ENCODE measurements around the gene COQ10A.
"Not testable (repeated sequence)": the region's sequence is repeated elsewhere in the genome, so short reads cannot be mapped to it uniquely, and the experiment has no call there.

The COQ10A gene

DNA sequence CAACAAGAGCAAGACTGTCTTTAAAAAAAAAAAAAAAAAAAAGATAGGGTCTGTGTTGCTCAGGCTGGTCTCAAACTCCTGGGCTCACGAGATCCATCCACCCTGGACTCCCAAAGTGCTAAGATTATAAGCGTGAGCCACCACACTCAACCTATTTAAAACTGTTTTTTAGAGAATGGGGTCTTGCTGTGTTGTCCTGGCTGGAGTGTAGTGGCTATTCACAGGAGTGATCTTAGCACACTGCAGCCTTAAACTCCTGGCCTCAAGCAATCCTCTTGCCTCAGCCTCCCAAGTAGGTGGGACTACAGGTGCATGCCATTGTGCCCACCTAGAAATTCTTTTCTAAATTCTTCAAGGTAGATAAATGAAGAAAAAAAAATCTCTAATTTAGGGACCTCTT, 7.6 kb downstream of the COQ10A start:
- Histone ChIP-seq H3K27me3 (ENCODE audit: low read depth) (no peaks in the 10 kb centered on the region), H3K36me3 (replicated peaks) (peaks cover 93% of the 10 kb centered on the region), H3K9me3 (no peaks in the 10 kb centered on the region), H3K4me1 (no peaks in the 10 kb centered on the region), H3K4me3 (no peak overlapping the region)
- in situ Hi-C loops (cut with MboI; ENCODE audit: low sequenced_read_pairs), result no loop called here
- no peak for DNase-seq (ENCODE audit: low spot score in 2 of 2)

DNA sequence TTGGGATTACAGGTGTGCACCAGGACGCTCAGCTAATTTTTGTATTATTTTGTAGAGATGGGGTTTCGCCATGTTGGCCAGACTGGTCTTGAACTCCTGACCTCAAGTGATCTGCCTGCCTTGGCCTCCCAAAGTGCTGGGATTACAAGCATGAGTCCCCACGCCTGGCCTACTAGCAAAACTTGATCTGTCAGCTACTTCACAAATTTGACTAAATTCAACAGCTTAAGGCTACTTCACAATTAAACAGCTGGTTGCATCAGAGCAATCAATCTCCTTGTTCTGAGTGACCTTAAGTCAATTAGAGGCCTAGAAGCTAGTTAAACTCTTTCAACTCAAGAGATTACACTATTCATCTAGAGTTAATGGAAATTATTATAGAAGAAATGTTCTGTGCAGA, 12.2 kb downstream of the COQ10A start:
- H3K9me3 ChIP-seq, result no peaks in the 10 kb centered on the region
- H3K27me3 ChIP-seq (ENCODE audit: low read depth), result no peaks in the 10 kb centered on the region
- in situ Hi-C loops (cut with MboI; ENCODE audit: low sequenced_read_pairs), result loop anchor here (25.0 kb wide), 1 partner anchor 333 kb away; no protein-coding TSS in a partner anchor
- DNase-seq (ENCODE audit: low spot score in 2 of 2), result no peak
- H3K4me1 ChIP-seq, result no peaks in the 10 kb centered on the region
- no peak overlapping the region for H3K4me3 ChIP-seq
- H3K36me3 ChIP-seq (replicated peaks), result peaks cover 92% of the 10 kb centered on the region

DNA sequence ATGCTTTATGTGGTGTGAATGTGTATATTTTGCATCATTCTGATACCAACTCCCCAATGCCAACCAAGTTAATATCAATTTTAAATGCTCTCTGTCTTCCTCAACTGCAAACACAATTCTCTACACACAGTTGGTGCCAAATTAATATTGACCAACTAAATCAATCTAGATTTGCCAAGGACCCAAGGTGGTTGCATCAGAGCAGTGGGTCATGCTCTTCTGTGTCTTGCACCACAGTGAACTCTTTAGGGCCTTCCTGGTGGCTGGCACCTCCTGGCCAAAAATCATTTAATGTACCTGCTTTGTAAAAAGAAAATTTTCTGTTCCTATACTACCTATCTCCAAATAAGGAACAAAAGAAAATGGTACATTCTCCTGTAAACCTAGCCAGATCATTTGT, 14.1 kb downstream of the COQ10A start:
- Histone ChIP-seq H3K4me3 (no peak overlapping the region), H3K4me1 (no peaks in the 10 kb centered on the region), H3K9me3 (no peaks in the 10 kb centered on the region), H3K27me3 (ENCODE audit: low read depth) (no peaks in the 10 kb centered on the region), H3K36me3 (replicated peaks) (peaks cover 86% of the 10 kb centered on the region)
- DNase-seq (ENCODE audit: low spot score in 2 of 2), result no peak
- in situ Hi-C loops (cut with MboI; ENCODE audit: low sequenced_read_pairs), result loop anchor here (25.0 kb wide), 1 partner anchor 331 kb away; no protein-coding TSS in a partner anchor

DNA sequence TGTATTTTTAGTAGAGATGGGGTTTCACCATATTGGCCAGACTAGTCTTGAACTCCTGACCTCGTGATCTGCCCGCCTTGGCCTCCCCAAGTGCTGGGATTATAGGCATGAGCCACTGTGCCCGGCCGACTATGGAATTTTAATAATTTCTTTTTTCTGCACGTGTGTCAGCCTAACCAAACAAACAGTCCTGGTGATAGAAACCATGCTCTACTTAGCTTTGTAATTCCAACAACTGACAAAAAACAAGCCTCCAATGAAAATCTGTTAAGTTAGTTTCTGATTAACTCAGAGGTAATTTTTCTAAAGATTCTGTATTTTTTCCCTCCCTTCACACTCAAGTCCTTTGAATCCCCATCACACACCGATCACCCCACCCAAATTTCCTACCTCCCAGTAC, 15.3 kb downstream of the COQ10A start:
- H3K9me3 ChIP-seq, result no peaks in the 10 kb centered on the region
- H3K4me1 ChIP-seq, result no peaks in the 10 kb centered on the region
- no peak overlapping the region for H3K4me3 ChIP-seq
- no peak for DNase-seq (ENCODE audit: low spot score in 2 of 2)
- no peaks in the 10 kb centered on the region for H3K27me3 ChIP-seq (ENCODE audit: low read depth)
- peaks cover 76% of the 10 kb centered on the region for H3K36me3 ChIP-seq (replicated peaks)
- in situ Hi-C loops (cut with MboI; ENCODE audit: low sequenced_read_pairs), result loop anchor here (25.0 kb wide), 1 partner anchor 330 kb away; no protein-coding TSS in a partner anchor

DNA sequence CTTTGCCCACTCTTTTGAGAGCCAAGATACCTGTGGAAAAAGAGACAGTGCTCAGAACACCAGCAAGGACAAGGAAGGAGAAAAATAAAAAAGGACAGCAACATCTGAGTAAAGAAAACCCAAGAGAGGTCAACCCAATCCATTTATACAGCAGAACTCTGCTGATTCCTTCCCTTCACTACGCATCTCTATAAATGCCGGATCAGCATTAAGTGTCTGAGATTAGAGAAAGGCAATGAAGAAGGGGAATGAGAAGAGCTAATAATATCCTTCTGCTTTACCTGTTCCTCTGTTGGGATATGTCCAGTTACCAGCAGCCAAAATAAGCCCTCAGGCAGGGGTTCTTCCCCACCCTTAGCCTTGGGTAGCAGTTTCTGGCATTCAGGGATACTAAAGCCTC, 15.8 kb downstream of the COQ10A start:
- in situ Hi-C loops (cut with MboI; ENCODE audit: low sequenced_read_pairs), result loop anchor here (25.0 kb wide), 1 partner anchor 330 kb away; no protein-coding TSS in a partner anchor
- Histone ChIP-seq H3K36me3 (replicated peaks) (peaks cover 75% of the 10 kb centered on the region), H3K9me3 (no peaks in the 10 kb centered on the region), H3K4me1 (no peaks in the 10 kb centered on the region), H3K27me3 (ENCODE audit: low read depth) (no peaks in the 10 kb centered on the region), H3K4me3 (no peak overlapping the region)
- no peak for DNase-seq (ENCODE audit: low spot score in 2 of 2)

DNA sequence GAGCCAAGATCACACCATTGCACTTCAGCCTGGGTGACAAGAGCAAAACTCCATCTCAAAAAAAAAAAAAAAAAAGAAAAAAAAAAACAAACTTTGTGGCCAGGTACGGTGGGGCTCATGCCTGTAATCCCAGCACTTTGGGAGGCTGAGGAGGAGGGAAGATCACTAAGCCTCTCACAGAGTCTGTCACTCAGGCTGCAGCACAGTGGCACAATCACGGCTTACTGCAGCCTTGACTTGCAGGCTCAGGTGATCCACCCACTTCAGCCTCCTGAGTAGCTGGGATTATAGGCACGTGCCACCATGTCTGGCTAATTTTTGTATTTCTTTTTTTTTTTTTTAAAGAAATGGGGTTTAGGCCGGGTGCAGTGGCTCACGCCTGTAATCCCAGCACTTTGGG, 17.5 kb downstream of the COQ10A start:
- H3K36me3 ChIP-seq (replicated peaks), result peaks cover 63% of the 10 kb centered on the region
- H3K9me3 ChIP-seq; H3K4me1 ChIP-seq; H3K4me3 ChIP-seq; H3K27me3 ChIP-seq (ENCODE audit: low read depth); DNase-seq (ENCODE audit: low spot score in 2 of 2): not testable (repeated sequence)
- in situ Hi-C loops (cut with MboI; ENCODE audit: low sequenced_read_pairs), result loop anchor here (25.0 kb wide), 1 partner anchor 328 kb away; no protein-coding TSS in a partner anchor

DNA sequence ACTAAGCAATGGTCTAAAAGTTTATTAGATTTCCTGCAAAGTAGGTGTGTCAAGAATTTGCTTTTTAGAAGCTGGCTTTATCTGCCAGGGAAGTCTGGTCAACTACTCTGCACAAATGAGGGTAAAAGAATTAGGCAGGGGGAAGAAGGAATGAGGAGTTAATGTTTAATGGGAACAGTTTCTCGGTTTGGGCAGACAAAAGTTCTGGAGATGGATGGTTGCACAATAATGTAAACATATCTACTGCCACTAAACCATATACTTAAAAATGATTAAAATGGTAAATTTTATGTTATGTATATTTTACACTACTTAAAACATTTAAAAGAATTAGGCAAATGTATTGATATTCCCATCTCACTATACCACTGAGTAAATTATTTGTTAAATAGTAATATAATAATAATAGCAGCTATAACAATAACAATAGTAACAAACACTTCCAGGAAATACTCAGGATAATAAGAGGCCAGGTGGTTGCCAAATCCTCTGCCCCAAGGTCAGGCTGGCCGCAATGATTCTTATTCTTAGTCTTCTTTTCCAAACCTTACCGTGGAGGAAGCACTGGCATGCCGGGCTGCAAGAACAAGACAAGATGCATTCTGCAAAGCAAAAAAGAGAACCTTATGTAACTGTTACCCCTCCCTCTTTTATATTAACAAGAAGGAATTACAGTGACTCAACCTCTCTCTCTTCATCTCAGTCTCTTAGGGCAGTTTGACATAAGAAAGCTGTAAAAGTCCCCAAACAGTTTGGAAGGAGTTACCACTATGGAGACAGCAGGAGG, 19.5 kb downstream of the COQ10A start:
- Histone ChIP-seq H3K4me3 (no peak overlapping the region), H3K36me3 (replicated peaks) (peaks cover 64% of the 10 kb centered on the region), H3K9me3 (no peaks in the 10 kb centered on the region), H3K27me3 (ENCODE audit: low read depth) (no peaks in the 10 kb centered on the region), H3K4me1 (no peaks in the 10 kb centered on the region)
- DNase-seq (ENCODE audit: low spot score in 2 of 2), result peak in 1 of 2 experiments; percentile 32
- in situ Hi-C loops (cut with MboI; ENCODE audit: low sequenced_read_pairs), result loop anchor here (25.0 kb wide), 1 partner anchor 326 kb away; no protein-coding TSS in a partner anchor

DNA sequence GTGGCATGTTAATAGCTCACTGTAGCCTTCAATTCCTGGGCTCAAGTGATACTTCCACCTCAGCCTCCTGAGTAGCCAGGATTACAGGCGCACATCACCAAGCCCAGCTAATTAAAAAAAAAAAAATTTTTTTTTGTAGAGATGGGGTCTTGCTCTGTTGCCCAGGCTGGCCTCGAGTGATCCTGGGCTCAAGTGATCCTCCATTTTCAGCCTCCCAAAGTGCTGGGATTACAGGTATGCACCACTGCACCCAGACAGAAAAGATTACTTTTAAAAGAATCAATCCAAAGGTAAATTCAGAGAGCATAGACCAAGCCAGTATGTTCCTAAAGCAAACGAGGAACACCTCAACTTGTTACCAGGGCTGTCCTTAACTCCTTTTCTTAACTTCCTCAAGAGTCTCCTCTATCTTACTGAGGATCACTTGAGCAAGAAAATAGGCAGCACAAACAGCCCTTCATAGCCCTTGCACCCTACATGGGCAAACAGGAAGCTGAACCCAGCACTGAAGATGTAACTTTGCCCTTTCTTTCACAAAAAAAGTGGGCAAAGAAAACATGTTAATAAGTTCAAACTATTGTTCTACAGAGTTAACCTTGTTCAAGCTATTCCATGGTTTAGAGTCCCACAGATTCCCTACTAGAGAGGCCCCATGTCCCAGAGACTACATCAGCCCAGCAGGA, 22.1 kb downstream of the COQ10A start:
- in situ Hi-C loops (cut with MboI; ENCODE audit: low sequenced_read_pairs), result loop anchor here (25.0 kb wide), 1 partner anchor 323 kb away; no protein-coding TSS in a partner anchor
- H3K4me1 ChIP-seq, result no peaks in the 10 kb centered on the region
- no peaks in the 10 kb centered on the region for H3K27me3 ChIP-seq (ENCODE audit: low read depth)
- H3K36me3 ChIP-seq (replicated peaks), result peaks cover 54% of the 10 kb centered on the region
- H3K4me3 ChIP-seq, result no peak overlapping the region
- DNase-seq (ENCODE audit: low spot score in 2 of 2), result no peak
- H3K9me3 ChIP-seq, result no peaks in the 10 kb centered on the region

DNA sequence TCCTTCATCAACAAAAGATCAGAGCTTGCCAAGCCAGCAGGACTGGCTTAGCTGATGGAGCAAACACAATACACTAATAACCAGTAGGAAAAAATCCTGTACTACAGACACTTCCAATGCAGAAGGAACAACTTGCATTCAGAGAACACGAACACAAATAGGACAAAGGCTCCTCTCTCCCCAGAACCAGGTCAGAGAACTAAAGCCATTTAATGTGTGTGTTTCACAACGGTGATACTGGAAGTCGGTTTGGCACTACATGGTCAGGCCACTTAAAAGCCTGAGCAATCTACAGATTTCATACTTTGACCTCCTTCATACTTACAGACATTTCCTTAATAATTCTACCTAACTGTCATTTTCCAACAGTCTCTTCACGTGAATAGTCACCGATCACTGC, 27.1 kb downstream of the COQ10A start:
- DNase-seq (ENCODE audit: low spot score in 2 of 2), result no peak
- Histone ChIP-seq H3K9me3 (no peaks in the 10 kb centered on the region), H3K27me3 (ENCODE audit: low read depth) (no peaks in the 10 kb centered on the region), H3K4me1 (peaks cover 21% of the 10 kb centered on the region), H3K4me3 (no peak overlapping the region), H3K36me3 (replicated peaks) (peaks cover 73% of the 10 kb centered on the region)
- in situ Hi-C loops (cut with MboI; ENCODE audit: low sequenced_read_pairs), result loop anchor here (25.0 kb wide), 1 partner anchor 319 kb away; no protein-coding TSS in a partner anchor

DNA sequence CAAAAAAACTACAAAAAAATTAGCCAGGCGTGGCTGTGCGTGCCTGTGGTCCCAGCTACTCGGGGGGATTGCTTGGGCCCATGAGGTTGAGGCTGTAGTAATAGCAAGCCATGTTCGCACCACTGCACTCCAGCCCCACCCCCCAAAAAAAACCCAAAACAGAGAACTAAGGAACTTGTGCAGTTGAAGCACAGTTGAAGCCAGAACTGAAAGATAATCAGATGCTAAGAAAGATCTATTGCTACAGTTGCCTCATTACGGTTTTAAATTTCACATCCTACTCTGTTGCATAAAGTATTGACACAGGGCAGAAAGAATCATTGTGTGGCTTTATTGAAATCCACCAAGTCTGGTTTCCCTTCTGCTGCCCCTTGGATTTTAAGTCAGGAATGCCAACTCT, 29.6 kb downstream of the COQ10A start:
- Histone ChIP-seq H3K9me3 (no peaks in the 10 kb centered on the region), H3K36me3 (replicated peaks) (peaks cover 64% of the 10 kb centered on the region), H3K4me3 (no peak overlapping the region), H3K4me1 (peaks cover 31% of the 10 kb centered on the region), H3K27me3 (ENCODE audit: low read depth) (no peaks in the 10 kb centered on the region)
- no peak for DNase-seq (ENCODE audit: low spot score in 2 of 2)
- in situ Hi-C loops (cut with MboI; ENCODE audit: low sequenced_read_pairs), result loop anchor here (25.0 kb wide), 1 partner anchor 316 kb away; no protein-coding TSS in a partner anchor

DNA sequence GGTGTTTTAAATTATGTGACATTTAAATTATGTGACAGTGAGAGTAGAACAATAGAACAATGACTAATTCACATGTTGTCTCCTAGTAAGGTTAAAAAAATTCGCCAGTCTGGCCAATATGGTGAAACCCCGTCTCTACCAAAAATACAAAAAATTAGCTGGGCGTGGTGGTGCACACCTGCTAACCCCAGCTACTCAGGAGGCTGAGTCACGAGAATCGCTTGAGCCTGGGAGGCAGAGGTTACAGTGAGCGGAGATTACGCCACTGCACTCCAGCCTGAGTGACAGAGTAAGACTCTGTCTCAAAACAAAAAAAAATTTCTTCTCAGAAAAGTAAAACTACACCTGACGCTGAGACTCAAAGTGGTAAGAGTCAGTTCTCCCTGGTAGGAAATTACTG, 30.7 kb downstream of the COQ10A start:
- Histone ChIP-seq H3K4me3 (no peak overlapping the region), H3K4me1 (peaks cover 31% of the 10 kb centered on the region), H3K36me3 (replicated peaks) (peaks cover 58% of the 10 kb centered on the region), H3K9me3 (no peaks in the 10 kb centered on the region), H3K27me3 (ENCODE audit: low read depth) (no peaks in the 10 kb centered on the region)
- in situ Hi-C loops (cut with MboI; ENCODE audit: low sequenced_read_pairs), result loop anchor here (25.0 kb wide), 1 partner anchor 315 kb away; no protein-coding TSS in a partner anchor
- DNase-seq (ENCODE audit: low spot score in 2 of 2), result no peak

DNA sequence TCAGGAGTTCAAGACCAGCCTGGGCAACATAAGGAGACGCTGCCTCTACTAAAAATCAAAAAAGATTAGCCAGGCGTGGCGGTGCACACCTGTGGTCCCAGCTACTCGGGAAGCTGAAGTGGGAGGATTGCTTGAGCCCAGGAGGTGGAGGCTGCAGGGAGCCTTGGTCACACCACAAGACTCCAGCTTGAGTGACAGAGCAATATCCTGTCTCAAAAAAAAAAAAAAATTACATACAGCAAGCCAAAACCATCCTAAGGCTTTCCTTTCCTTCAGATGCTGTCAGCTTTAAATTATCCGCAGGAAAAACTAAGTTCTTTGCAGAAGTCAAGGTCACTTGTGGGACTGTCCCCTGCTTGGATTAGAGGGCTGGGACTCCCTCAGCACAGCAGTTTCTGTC, 32.1 kb downstream of the COQ10A start:
- peaks cover 31% of the 10 kb centered on the region for H3K4me1 ChIP-seq
- no peaks in the 10 kb centered on the region for H3K27me3 ChIP-seq (ENCODE audit: low read depth)
- H3K4me3 ChIP-seq, result peak overlapping the region; percentile 97
- no peaks in the 10 kb centered on the region for H3K9me3 ChIP-seq
- H3K36me3 ChIP-seq (replicated peaks), result peaks cover 56% of the 10 kb centered on the region
- in situ Hi-C loops (cut with MboI; ENCODE audit: low sequenced_read_pairs), result loop anchor here (25.0 kb wide), 1 partner anchor 313 kb away; no protein-coding TSS in a partner anchor
- DNase-seq (ENCODE audit: low spot score in 2 of 2), result no peak

DNA sequence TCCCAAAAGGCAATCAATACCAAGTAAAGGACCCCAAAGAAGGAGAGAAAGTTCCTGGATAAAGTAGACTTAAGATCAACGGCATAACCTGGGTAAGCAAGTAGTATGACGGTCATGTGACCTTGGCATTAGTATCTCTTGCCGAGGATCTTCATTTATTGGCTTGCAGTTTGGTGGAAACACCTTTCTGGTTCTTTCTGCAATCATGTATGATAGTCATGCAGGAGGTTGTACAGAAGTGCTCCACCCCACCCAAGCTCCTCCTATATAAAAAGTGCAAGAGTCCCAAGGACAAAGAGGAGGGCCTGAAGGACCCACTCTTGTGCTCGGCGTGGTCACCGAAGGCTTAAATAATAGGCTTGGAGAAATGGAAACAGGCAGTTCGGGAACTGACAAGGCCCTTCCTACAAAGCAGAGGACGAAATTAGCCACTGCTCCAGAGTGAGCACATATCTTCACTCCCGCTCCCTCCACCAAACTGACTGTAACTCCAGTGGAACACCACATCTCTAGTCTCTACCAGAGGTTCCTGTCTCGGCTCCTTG, 32.6 kb downstream of the COQ10A start:
- peaks cover 31% of the 10 kb centered on the region for H3K4me1 ChIP-seq

More for the DNA sequence above, 32.6 kb downstream of the COQ10A start:
- Histone ChIP-seq H3K27me3 (ENCODE audit: low read depth) (no peaks in the 10 kb centered on the region), H3K36me3 (replicated peaks) (peaks cover 59% of the 10 kb centered on the region), H3K9me3 (no peaks in the 10 kb centered on the region), H3K4me3 (peak overlapping the region; percentile 97)
- in situ Hi-C loops (cut with MboI; ENCODE audit: low sequenced_read_pairs), result loop anchor here (25.0 kb wide), 1 partner anchor 313 kb away; no protein-coding TSS in a partner anchor
- peak; percentile 32 to 54 for DNase-seq (ENCODE audit: low spot score in 2 of 2)

Measured in HAP-1 (cell line).